GM19043 (cell line): Measurements from ENCODE around the gene CARMIL1.
A peak's percentile ranks its signal among the peaks of the same experiment; 100 is the strongest.

Experiments used
- ATAC-seq: cut with Tn5 transposase; IDR thresholded peaks from one replicate; pipeline ENCODE4 v1.9.1; 2021; ENCODE audit warnings: low read depth; ENCODE audit not compliant: unreplicated experiment

The CARMIL1 gene

GRCh38 chr6:25490018-25490801 lies 211.0 kb downstream of the CARMIL1 start:
- ATAC-seq, result peak; percentile 64

- ATAC-seq, result no peak
Measured at GRCh38 chr6:25492951-25493350, 213.8 kb downstream of the CARMIL1 start.

- ATAC-seq, result no peak
Measured at GRCh38 chr6:25494469-25494868, 215.3 kb downstream of the CARMIL1 start.

- no peak for ATAC-seq
Measured at GRCh38 chr6:25497383-25498040, 218.3 kb downstream of the CARMIL1 start.

- ATAC-seq, result no peak
Measured at GRCh38 chr6:25498505-25498904, 219.3 kb downstream of the CARMIL1 start.

- no peak for ATAC-seq
Measured at GRCh38 chr6:25499615-25500235, 220.6 kb downstream of the CARMIL1 start.

GRCh38 chr6:25503686-25504085 lies 224.5 kb downstream of the CARMIL1 start:
- no peak for ATAC-seq

GRCh38 chr6:25504661-25505060 lies 225.5 kb downstream of the CARMIL1 start:
- ATAC-seq, result no peak

GRCh38 chr6:25506020-25506419 lies 226.8 kb downstream of the CARMIL1 start:
- ATAC-seq, result no peak

- ATAC-seq, result no peak
Measured at GRCh38 chr6:25508051-25508450, 228.9 kb downstream of the CARMIL1 start.

GRCh38 chr6:25511376-25511775 lies 232.2 kb downstream of the CARMIL1 start:
- ATAC-seq, result no peak

- no peak for ATAC-seq
Measured at GRCh38 chr6:25512560-25512959, 233.4 kb downstream of the CARMIL1 start.

- ATAC-seq, result no peak
Measured at GRCh38 chr6:25519856-25520255, 240.7 kb downstream of the CARMIL1 start.

- no peak for ATAC-seq
Measured at GRCh38 chr6:25524542-25524941, 245.4 kb downstream of the CARMIL1 start.

GRCh38 chr6:25525078-25525477 lies 245.9 kb downstream of the CARMIL1 start:
- no peak for ATAC-seq

- no peak for ATAC-seq
Measured at GRCh38 chr6:25534942-25535631, 255.9 kb downstream of the CARMIL1 start.

- no peak for ATAC-seq
Measured at GRCh38 chr6:25535632-25536225, 256.6 kb downstream of the CARMIL1 start.

GRCh38 chr6:25536781-25537180 lies 257.6 kb downstream of the CARMIL1 start:
- no peak for ATAC-seq

GRCh38 chr6:25537349-25538018 lies 258.3 kb downstream of the CARMIL1 start:
- peak; percentile 67 for ATAC-seq

GRCh38 chr6:25541228-25541627 lies 262.1 kb downstream of the CARMIL1 start:
- no peak for ATAC-seq
